ENCODE results near the gene MEF2B.

Gene MEF2B

DNA sequence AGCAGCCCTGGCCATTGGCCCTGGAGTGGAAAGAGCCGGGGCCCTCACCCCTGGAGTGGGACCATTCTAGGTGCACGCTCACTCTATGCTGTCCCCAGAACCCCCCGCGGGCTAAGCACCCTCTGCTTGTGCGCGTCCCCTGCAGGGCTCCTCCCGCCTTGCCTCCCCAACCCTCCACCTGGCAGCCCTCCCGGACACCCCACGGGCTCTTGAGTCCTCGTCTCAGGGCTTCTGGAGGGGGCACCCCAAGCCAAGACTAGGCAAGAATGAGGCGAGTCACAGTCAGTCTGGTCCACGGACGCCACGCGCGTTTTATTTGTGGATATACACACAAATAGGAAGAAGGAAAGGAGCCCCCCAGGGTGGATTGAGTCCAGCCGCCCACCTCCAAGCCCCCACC, 24.8 kb downstream of the MEF2B start:
- TF ChIP-seq, protein P1, sequence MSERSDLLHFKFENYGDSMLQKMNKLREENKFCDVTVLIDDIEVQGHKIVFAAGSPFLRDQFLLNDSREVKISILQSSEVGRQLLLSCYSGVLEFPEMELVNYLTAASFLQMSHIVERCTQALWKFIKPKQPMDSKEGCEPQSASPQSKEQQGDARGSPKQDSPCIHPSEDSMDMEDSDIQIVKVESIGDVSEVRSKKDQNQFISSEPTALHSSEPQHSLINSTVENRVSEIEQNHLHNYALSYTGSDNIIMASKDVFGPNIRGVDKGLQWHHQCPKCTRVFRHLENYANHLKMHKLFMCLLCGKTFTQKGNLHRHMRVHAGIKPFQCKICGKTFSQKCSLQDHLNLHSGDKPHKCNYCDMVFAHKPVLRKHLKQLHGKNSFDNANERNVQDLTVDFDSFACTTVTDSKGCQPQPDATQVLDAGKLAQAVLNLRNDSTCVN (tag by site-specific recombination; optimal IDR thresholded peaks at IDR 0.05): no peak
- TF ChIP-seq ZNF701 (tag by site-specific recombination; IDR thresholded peaks at IDR 0.05): no peak
- TF ChIP-seq ZNF776 (tag by site-specific recombination; IDR thresholded peaks at IDR 0.05; ENCODE audit: borderline replicate concordance): no peak
- TF ChIP-seq, protein P2, sequence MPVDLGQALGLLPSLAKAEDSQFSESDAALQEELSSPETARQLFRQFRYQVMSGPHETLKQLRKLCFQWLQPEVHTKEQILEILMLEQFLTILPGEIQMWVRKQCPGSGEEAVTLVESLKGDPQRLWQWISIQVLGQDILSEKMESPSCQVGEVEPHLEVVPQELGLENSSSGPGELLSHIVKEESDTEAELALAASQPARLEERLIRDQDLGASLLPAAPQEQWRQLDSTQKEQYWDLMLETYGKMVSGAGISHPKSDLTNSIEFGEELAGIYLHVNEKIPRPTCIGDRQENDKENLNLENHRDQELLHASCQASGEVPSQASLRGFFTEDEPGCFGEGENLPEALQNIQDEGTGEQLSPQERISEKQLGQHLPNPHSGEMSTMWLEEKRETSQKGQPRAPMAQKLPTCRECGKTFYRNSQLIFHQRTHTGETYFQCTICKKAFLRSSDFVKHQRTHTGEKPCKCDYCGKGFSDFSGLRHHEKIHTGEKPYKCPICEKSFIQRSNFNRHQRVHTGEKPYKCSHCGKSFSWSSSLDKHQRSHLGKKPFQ (tag by site-specific recombination; IDR thresholded peaks at IDR 0.05): no peak
- TF ChIP-seq, protein P3, sequence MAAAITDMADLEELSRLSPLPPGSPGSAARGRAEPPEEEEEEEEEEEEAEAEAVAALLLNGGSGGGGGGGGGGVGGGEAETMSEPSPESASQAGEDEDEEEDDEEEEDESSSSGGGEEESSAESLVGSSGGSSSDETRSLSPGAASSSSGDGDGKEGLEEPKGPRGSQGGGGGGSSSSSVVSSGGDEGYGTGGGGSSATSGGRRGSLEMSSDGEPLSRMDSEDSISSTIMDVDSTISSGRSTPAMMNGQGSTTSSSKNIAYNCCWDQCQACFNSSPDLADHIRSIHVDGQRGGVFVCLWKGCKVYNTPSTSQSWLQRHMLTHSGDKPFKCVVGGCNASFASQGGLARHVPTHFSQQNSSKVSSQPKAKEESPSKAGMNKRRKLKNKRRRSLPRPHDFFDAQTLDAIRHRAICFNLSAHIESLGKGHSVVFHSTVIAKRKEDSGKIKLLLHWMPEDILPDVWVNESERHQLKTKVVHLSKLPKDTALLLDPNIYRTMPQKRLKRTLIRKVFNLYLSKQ (tag by site-specific recombination; IDR thresholded peaks at IDR 0.05; ENCODE audit: borderline replicate concordance): no peak
- no peak for TF ChIP-seq ZNF2 (tag by site-specific recombination; IDR thresholded peaks at IDR 0.05)
- TF ChIP-seq ZNF223 (tag by site-specific recombination; IDR thresholded peaks at IDR 0.05): no peak
- TF ChIP-seq OVOL3 (tag by site-specific recombination; IDR thresholded peaks at IDR 0.05): no peak
- TF ChIP-seq GLIS2 (tag by site-specific recombination; IDR thresholded peaks at IDR 0.05): no peak
- no peak for TF ChIP-seq ZNF48 (tag by site-specific recombination; IDR thresholded peaks at IDR 0.05)
- TF ChIP-seq ZBTB1 (tag by site-specific recombination; IDR thresholded peaks at IDR 0.05): no peak
- no peak for TF ChIP-seq ZNF202 (tag by site-specific recombination; IDR thresholded peaks at IDR 0.05; ENCODE audit: borderline replicate concordance)
- no peak for TF ChIP-seq ZBTB21 (tag by site-specific recombination; IDR thresholded peaks at IDR 0.05)
- Histone ChIP-seq H3K9me3 (ENCODE audit: control insufficient read depth, insufficient read depth, low read depth, low read length) (no peaks in the 10 kb centered on the region), H3K4me1 (ENCODE audit: control insufficient read depth, insufficient read depth, low read length) (no peaks in the 10 kb centered on the region), H3K36me3 (ENCODE audit: control insufficient read depth in 2 of 2, insufficient read depth in 1 of 2, low read length in 2 of 2) (peaks cover 0 to 5% of the 10 kb centered on the region in 2 experiments; a peak in 2 of 3 replicates), H3K4me3 (ENCODE audit: low read depth, low read length) (no peak overlapping the region), H3K27ac (ENCODE audit: extremely low read depth, low read depth, low read length) (no peak overlapping the region)
- POLR2A ChIA-PET: interaction anchor here (1.0 kb wide), 1 partner anchor 10 kb away, joined by 6 read pairs; no protein-coding TSS in a partner anchor
- CTCF ChIA-PET: interaction anchor here (0.5 to 5.4 kb wide), 13 partner anchors 10 to 345 kb away, joined by 3 to 47 read pairs (median 4); partner anchors contain the start of gene MEF2B

DNA sequence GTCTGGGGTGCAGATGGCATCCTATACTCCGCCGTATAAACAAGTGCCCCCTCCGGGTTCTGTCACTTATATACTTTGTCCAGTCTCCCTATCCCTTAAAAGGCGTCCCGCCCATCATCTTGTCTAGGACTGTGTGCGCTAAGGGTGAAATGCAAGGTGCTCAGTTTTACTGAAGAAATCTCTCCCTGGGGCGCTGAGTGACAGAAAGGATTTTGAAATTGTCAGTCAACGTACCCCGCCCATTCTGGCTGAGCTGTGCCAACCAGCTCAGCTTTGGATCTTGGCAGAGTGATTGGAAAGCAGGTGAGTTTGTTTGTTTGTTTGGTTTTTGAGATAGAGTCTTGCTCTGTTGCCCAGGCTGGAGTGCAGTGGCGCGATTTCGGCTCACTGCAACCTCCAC, 27.7 kb downstream of the MEF2B start:
- H3K4me1 ChIP-seq (ENCODE audit: control insufficient read depth, insufficient read depth, low read length): peaks cover under 1% of the 10 kb centered on the region; the same call in 1 of the 2 replicates
- no peak overlapping the region for H3K4me3 ChIP-seq (ENCODE audit: low read depth, low read length)
- H3K9me3 ChIP-seq (ENCODE audit: control insufficient read depth, insufficient read depth, low read depth, low read length): no peaks in the 10 kb centered on the region
- no peak for TF ChIP-seq ZNF792 (tag by site-specific recombination; IDR thresholded peaks at IDR 0.05)
- TF ChIP-seq ZNF169 (tag by site-specific recombination; IDR thresholded peaks at IDR 0.05): no peak
- TF ChIP-seq YY1 (tag by site-specific recombination; IDR thresholded peaks at IDR 0.05): no peak
- TF ChIP-seq ZNF433 (tag by site-specific recombination; IDR thresholded peaks at IDR 0.05; ENCODE audit: low read depth): no peak
- no peak for TF ChIP-seq SALL2 (tag by site-specific recombination; IDR thresholded peaks at IDR 0.05; ENCODE audit: borderline replicate concordance)
- TF ChIP-seq ZNF785 (tag by site-specific recombination; IDR thresholded peaks at IDR 0.05): no peak
- no peak for TF ChIP-seq ZNF654 (tag by site-specific recombination; IDR thresholded peaks at IDR 0.05; ENCODE audit: low read depth)
- no peak for TF ChIP-seq ZNF184 (tag by site-specific recombination; IDR thresholded peaks at IDR 0.05)
- no peak for TF ChIP-seq ZNF571 (tag by site-specific recombination; IDR thresholded peaks at IDR 0.05)
- no peak for TF ChIP-seq TRIM28 (IDR thresholded peaks at IDR 0.05; ENCODE audit: borderline replicate concordance, low read length)
- no peak for TF ChIP-seq ZBTB48 (tag by site-specific recombination; IDR thresholded peaks at IDR 0.05)
- TF ChIP-seq ZNF302 (tag by site-specific recombination; IDR thresholded peaks at IDR 0.05; ENCODE audit: low read depth): no peak
- TF ChIP-seq BCL11A (tag by site-specific recombination; IDR thresholded peaks at IDR 0.05; ENCODE audit: low read depth): no peak
- TF ChIP-seq FEZF1 (tag by site-specific recombination; IDR thresholded peaks at IDR 0.05): no peak
- TF ChIP-seq GLIS2 (tag by site-specific recombination; IDR thresholded peaks at IDR 0.05): no peak
- TF ChIP-seq, protein P4, sequence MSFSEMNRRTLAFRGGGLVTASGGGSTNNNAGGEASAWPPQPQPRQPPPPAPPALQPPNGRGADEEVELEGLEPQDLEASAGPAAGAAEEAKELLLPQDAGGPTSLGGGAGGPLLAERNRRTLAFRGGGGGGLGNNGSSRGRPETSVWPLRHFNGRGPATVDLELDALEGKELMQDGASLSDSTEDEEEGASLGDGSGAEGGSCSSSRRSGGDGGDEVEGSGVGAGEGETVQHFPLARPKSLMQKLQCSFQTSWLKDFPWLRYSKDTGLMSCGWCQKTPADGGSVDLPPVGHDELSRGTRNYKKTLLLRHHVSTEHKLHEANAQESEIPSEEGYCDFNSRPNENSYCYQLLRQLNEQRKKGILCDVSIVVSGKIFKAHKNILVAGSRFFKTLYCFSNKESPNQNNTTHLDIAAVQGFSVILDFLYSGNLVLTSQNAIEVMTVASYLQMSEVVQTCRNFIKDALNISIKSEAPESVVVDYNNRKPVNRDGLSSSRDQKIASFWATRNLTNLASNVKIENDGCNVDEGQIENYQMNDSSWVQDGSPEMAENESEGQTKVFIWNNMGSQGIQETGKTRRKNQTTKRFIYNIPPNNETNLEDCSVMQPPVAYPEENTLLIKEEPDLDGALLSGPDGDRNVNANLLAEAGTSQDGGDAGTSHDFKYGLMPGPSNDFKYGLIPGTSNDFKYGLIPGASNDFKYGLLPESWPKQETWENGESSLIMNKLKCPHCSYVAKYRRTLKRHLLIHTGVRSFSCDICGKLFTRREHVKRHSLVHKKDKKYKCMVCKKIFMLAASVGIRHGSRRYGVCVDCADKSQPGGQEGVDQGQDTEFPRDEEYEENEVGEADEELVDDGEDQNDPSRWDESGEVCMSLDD (tag by site-specific recombination; IDR thresholded peaks at IDR 0.05): no peak
- TF ChIP-seq ZNF549 (tag by site-specific recombination; IDR thresholded peaks at IDR 0.05): no peak
- H3K27ac ChIP-seq (ENCODE audit: extremely low read depth, low read depth, low read length): no peak overlapping the region
- H3K36me3 ChIP-seq (ENCODE audit: control insufficient read depth in 2 of 2, insufficient read depth in 1 of 2, low read length in 2 of 2): no peaks in the 10 kb centered on the region
- POLR2A ChIA-PET: no interaction called here
- CTCF ChIA-PET: interaction anchor here (0.6 to 4.7 kb wide), 4 partner anchors 14 to 91 kb away, joined by 3 to 26 read pairs (median 4); partner anchors contain the start of gene SLC25A42

All from HEK293 (cell line).